AG10803 (cell line): ENCODE results near the gene FCRL6.
A peak's percentile ranks its signal among the peaks of the same experiment; 100 is the strongest.

Experiments used
- DNase-seq: peaks from one replicate; pipeline ENCODE4 v3.0.0; 2010; ENCODE audit warnings: low read depth
- H3K4me3 ChIP-seq: 2 replicates; pipeline ENCODE4 v1.5.1; 2011; ENCODE audit warnings: mild to moderate bottlenecking, low read length, control low read depth
- TF ChIP-seq, protein P1 (sequence below): conservative IDR thresholded peaks from 2 replicates; pipeline ENCODE4 v1.5.1; 2011; ENCODE audit warnings: mild to moderate bottlenecking, low read length, control low read depth, inconsistent platforms

Gene FCRL6

GRCh38 chr1:159828581-159829272 is 26.6 kb downstream of the FCRL6 start:
- TF ChIP-seq, protein P1, sequence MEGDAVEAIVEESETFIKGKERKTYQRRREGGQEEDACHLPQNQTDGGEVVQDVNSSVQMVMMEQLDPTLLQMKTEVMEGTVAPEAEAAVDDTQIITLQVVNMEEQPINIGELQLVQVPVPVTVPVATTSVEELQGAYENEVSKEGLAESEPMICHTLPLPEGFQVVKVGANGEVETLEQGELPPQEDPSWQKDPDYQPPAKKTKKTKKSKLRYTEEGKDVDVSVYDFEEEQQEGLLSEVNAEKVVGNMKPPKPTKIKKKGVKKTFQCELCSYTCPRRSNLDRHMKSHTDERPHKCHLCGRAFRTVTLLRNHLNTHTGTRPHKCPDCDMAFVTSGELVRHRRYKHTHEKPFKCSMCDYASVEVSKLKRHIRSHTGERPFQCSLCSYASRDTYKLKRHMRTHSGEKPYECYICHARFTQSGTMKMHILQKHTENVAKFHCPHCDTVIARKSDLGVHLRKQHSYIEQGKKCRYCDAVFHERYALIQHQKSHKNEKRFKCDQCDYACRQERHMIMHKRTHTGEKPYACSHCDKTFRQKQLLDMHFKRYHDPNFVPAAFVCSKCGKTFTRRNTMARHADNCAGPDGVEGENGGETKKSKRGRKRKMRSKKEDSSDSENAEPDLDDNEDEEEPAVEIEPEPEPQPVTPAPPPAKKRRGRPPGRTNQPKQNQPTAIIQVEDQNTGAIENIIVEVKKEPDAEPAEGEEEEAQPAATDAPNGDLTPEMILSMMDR: no peak
- no peak overlapping the region for H3K4me3 ChIP-seq
- DNase-seq: no peak

- TF ChIP-seq, protein P1: peak; percentile 22; the same call in 1 of the 2 replicates
- no peak for DNase-seq
- no peak overlapping the region for H3K4me3 ChIP-seq
These were observed 27.1 kb downstream of the FCRL6 start for GRCh38 chr1:159829273-159829634.

DNA sequence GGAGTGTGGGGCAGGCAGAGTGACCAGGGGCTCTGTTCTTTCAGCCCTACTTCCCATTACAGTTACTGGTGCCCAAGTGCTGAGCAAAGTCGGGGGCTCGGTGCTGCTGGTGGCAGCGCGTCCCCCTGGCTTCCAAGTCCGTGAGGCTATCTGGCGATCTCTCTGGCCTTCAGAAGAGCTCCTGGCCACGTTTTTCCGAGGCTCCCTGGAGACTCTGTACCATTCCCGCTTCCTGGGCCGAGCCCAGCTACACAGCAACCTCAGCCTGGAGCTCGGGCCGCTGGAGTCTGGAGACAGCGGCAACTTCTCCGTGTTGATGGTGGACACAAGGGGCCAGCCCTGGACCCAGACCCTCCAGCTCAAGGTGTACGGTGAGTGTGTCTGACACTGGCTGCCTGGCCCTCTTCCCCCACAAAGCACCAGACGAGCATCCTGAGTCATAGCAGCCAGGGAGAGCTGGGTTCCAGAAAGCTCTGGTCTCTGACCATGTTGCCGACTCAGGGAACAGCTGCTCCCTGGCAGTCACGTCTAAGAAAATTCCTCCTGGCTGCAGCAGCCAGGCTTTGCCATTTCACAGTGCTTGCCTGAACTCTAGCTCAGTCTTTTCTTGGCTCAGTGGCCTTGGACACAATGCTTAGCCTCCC is 27.8 kb downstream of the FCRL6 start:
- DNase-seq: peak; percentile 87
- no peak overlapping the region for H3K4me3 ChIP-seq
- TF ChIP-seq, protein P1: no peak

- no peak overlapping the region for H3K4me3 ChIP-seq
- DNase-seq: no peak
These were observed 28.6 kb downstream of the FCRL6 start for GRCh38 chr1:159830722-159831121.

DNA sequence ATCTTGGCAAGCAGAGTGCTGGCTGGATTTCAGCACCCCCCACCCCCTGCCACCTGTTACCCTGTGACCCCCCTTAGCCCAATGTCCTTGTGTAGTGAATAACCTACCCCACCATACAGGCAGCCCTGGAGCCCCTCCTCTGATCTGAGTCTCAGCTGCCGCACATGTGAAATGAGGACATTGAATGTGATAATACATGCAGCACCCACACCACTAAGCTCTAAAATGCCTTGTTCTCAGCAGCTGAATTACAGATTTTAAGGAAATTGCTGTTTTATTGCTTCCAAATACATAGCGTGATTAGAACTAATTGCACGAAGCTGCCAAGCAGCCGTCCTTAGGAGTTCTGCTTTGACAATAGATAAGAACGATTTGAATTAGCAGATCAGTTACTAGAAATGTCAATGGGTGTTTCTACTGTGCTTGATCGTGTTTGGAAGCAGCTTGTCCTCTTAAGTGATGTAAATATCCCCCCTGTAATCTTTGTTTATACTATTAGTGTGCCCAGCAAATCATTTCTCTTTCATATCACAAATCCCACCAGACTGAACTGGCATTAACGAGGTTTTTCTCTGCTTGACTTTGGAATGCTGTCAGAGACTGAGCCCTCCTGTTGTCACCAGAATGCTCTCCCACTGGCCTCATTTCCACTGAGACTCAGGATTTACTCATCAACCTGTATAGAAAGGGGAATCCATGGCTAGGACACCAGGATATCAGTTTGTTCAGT is 29.4 kb downstream of the FCRL6 start:
- no peak overlapping the region for H3K4me3 ChIP-seq
- TF ChIP-seq, protein P1: no peak
- no peak for DNase-seq

More at GRCh38 chr1:159830722-159831121, 28.6 kb downstream of the FCRL6 start:
- TF ChIP-seq, protein P1: no peak

DNA sequence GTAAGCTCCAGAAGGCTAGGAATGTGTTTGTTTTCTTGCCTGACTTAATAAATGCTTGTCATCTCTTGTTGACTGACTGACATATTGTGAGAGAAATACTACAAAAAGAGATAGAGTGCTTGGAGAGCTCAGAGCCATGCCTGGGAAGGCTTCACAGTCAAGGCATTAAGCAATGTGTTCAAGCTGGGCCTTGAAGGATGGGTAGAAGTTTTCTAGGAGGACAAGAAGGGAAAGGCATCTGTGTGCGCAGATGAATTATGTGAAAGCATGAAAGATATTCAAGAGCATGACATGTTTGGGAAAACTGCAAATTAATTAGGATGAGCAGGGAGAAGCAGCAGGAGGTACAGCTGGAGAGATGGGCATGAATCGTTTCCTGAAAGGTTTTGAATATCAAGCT is 30.1 kb downstream of the FCRL6 start:
- no peak overlapping the region for H3K4me3 ChIP-seq
- TF ChIP-seq, protein P1: no peak
- DNase-seq: peak; percentile 22
